ENCODE data around the gene PRSS36. TPM values are rescaled to one million over a fixed set of nuclear protein-coding genes. Genes with fewer than 3 reads are reported as not detected.

The PRSS36 gene
- total and polyA plus RNA-seq, 2 of the 4 experiments (the other 2 are of a cell fraction), result 0.18 to 0.55 TPM

- peak within 1 kb of the TSS; percentile 91 for H4K5ac ChIP-seq (ENCODE audit: low read depth, low read length)
- H4K20me1 ChIP-seq (ENCODE audit: insufficient read depth, low read length), result no peaks in the 10 kb centered on the region; the same call in 1 of the 2 replicates
- peaks cover 40% of the 10 kb centered on the region for H3K36me3 ChIP-seq (ENCODE audit: control insufficient read depth, insufficient read depth, low read length)
- H3K56ac ChIP-seq (ENCODE audit: extremely low read depth, insufficient read depth, low read length), result peak within 1 kb of the TSS; percentile 33; the same call in 1 of the 2 replicates
- peak within 1 kb of the TSS; percentile 75 for H3K9ac ChIP-seq (ENCODE audit: low read depth, low read length)
- peak within 1 kb of the TSS; percentile 90 for H2AK5ac ChIP-seq (ENCODE audit: low read depth, low read length)
- peak within 1 kb of the TSS; percentile 76 for H3K27ac ChIP-seq (ENCODE audit: insufficient read depth, low read length)
- peak; percentile 60 for DNase-seq
- peak within 1 kb of the TSS; percentile 95 for H2AFZ ChIP-seq (replicated peaks; ENCODE audit: low read length, poor library complexity)
- peak within 1 kb of the TSS; percentile 26; the same call in 1 of the 2 replicates for H2BK120ac ChIP-seq (ENCODE audit: low read depth, low read length)
- no TSS peak for BruUV-seq (replicated peaks)
- 0 out of 2 replicates have a peak, but pooled peaks have one; percentile 6 for TF ChIP-seq MAZ (IDR thresholded peaks at IDR 0.05; ENCODE audit: borderline replicate concordance, low read depth, low read length)
- no peak for TF ChIP-seq MAFK (IDR thresholded peaks at IDR 0.05; ENCODE audit: low read depth, low read length)
- intact Hi-C loops (cut with micrococcal nuclease), result no loop called here
- H3K4me2 ChIP-seq (ENCODE audit: low read depth, low read length), result peak within 1 kb of the TSS; percentile 93
- no peak within 1 kb of the TSS for H2BK15ac ChIP-seq (ENCODE audit: low read depth, low read length)
- H2BK20ac ChIP-seq (ENCODE audit: low read depth, low read length), result no peak within 1 kb of the TSS
- H3K4ac ChIP-seq (ENCODE audit: low read depth, low read length), result peak within 1 kb of the TSS; percentile 65
- ChIA-PET CTCF (no interaction called here), POLR2A (ENCODE audit: unreplicated experiment) (no interaction called here)
- H4K8ac ChIP-seq (ENCODE audit: low read depth in 2 of 2, low read length in 2 of 2), result peak within 1 kb of the TSS; percentile 98 to 100
- no peaks in the 10 kb centered on the region for H3K27me3 ChIP-seq (ENCODE audit: control insufficient read depth, insufficient read depth, low read length)
- H4K91ac ChIP-seq (ENCODE audit: insufficient read depth, low read depth, low read length), result peak within 1 kb of the TSS; percentile 92
- H2BK5ac ChIP-seq (ENCODE audit: low read depth, low read length, poor library complexity, severe bottlenecking), result peak within 1 kb of the TSS; percentile 79
- peak within 1 kb of the TSS; percentile 78 for H3K14ac ChIP-seq (replicated peaks; ENCODE audit: low read depth, low read length)
- WGBS, 2 experiments (ENCODE audit: extremely low coverage in 2 of 2, insufficient read length in 1 of 2), result 8% methylated on average over 34 of the region's 68 CpGs; no CpG with 5 or more reads in 1 of the 2 experiments
- H3K9me1 ChIP-seq (ENCODE audit: insufficient read depth, low read length), result peaks cover 11% of the 10 kb centered on the region; the same call in 1 of the 2 replicates
- in situ Hi-C loops (cut with MboI; ENCODE audit: low sequenced_read_pairs), result no loop called here
- H3K18ac ChIP-seq (ENCODE audit: low read depth, low read length), result peak within 1 kb of the TSS; percentile 48
- H3K4me1 ChIP-seq (ENCODE audit: control insufficient read depth, insufficient read depth, low read length), result peaks cover 5% of the 10 kb centered on the region
- peak within 1 kb of the TSS; percentile 85 for H3K4me3 ChIP-seq (ENCODE audit: insufficient read depth, low read depth, low read length)
- peak; percentile 97 for ATAC-seq (ENCODE audit: low read depth)
- H3K9me3 ChIP-seq (ENCODE audit: control insufficient read depth, insufficient read depth, low read length), result no peaks in the 10 kb centered on the region
- H3K23ac ChIP-seq (ENCODE audit: low read depth, low read length), result peak within 1 kb of the TSS; percentile 38; the same call in 1 of the 2 replicates
- peaks cover 18 to 41% of the 10 kb centered on the region in 2 experiments for H3K79me1 ChIP-seq (ENCODE audit: low read depth in 1 of 2, low read length in 2 of 2)
- dilution Hi-C loops (cut with HindIII; ENCODE audit: low sequenced_read_pairs, unreplicated experiment), result no loop called here
- H2AK9ac ChIP-seq (replicated peaks; ENCODE audit: low read depth, low read length, poor library complexity), result peak within 1 kb of the TSS; percentile 95
Observed at GRCh38 chr16:31108035-31108793, 41.7 kb downstream of the PRSS36 start, which contains the start of gene BCKDK. BCKDK (plus strand) TSS chr16:31108386; CDS start chr16:31109224, 838 bp downstream.
